ENCODE measurements around the gene KPNA6. TPM values are rescaled to one million over a fixed set of nuclear protein-coding genes. Genes with fewer than 3 reads are reported as not detected.
A peak's percentile ranks its signal among the peaks of the same experiment; 100 is the strongest.
"Not testable (repeated sequence)": the region's sequence is repeated elsewhere in the genome, so short reads cannot be mapped to it uniquely, and the experiment has no call there.

KPNA6 gene
- total RNA-seq, 2 donors from 2014 or later, result 95.4 to 119 TPM

GRCh38 chr1:32142446-32143301, 34.8 kb downstream of the KPNA6 start:
- peaks cover 7% of the 10 kb centered on the region for H3K36me3 Mint-ChIP-seq (ENCODE audit: low read depth)
- H3K4me1 Mint-ChIP-seq, result peaks cover 16% of the 10 kb centered on the region
- Histone ChIP-seq H3K27me3 (ENCODE audit: control insufficient read depth, insufficient read depth, low read length, poor library complexity, severe bottlenecking) (no peaks in the 10 kb centered on the region), H3K27ac (ENCODE audit: low read depth, low read length) (no peak overlapping the region), H3K9me3 (ENCODE audit: control insufficient read depth, low read length) (peaks cover 16% of the 10 kb centered on the region), H3K4me3 (ENCODE audit: low read length) (no peak overlapping the region), H3K9ac (ENCODE audit: extremely low read depth, low read length, poor library complexity, severe bottlenecking) (peak overlapping the region; percentile 13), H3K36me3 (ENCODE audit: control insufficient read depth, insufficient read depth, low read length) (peaks cover 12% of the 10 kb centered on the region), H3K4me1 (ENCODE audit: control insufficient read depth, insufficient read depth, low read length) (no peaks in the 10 kb centered on the region)
- H3K4me3 Mint-ChIP-seq, result no peak overlapping the region
- peak overlapping the region; percentile 58 for H3K27ac Mint-ChIP-seq
- TF ChIP-seq CTCF (conservative IDR thresholded peaks at IDR 0.05), result no peak
- no peaks in the 10 kb centered on the region for H3K27me3 Mint-ChIP-seq (ENCODE audit: insufficient read depth)
- WGBS, 2 experiments (ENCODE audit: insufficient coverage in 1 of 2, insufficient read length in 1 of 2), result 83 to 89% methylated on average over 3 to 6 of the region's 6 CpGs
- peaks cover 8% of the 10 kb centered on the region for H3K9me3 Mint-ChIP-seq
- no peak for DNase-seq

- not testable (repeated sequence) for H3K4me1 ChIP-seq (ENCODE audit: control insufficient read depth, insufficient read depth, low read length); H3K4me3 Mint-ChIP-seq; H3K27ac ChIP-seq (ENCODE audit: low read depth, low read length); H3K27me3 ChIP-seq (ENCODE audit: control insufficient read depth, insufficient read depth, low read length, poor library complexity, severe bottlenecking); H3K27me3 Mint-ChIP-seq (ENCODE audit: insufficient read depth); DNase-seq; H3K4me3 ChIP-seq (ENCODE audit: low read length)
- H3K36me3 ChIP-seq (ENCODE audit: control insufficient read depth, insufficient read depth, low read length), result peaks cover 18% of the 10 kb centered on the region
- H3K9ac ChIP-seq (ENCODE audit: extremely low read depth, low read length, poor library complexity, severe bottlenecking), result peak overlapping the region; percentile 13
- peak overlapping the region; percentile 58 for H3K27ac Mint-ChIP-seq
- H3K9me3 Mint-ChIP-seq, result peaks cover 14% of the 10 kb centered on the region
- H3K36me3 Mint-ChIP-seq (ENCODE audit: low read depth), result peaks cover 13% of the 10 kb centered on the region
- 94% methylated on average over 3 of the region's 4 CpGs; no CpG with 5 or more reads in 1 of the 2 experiments for WGBS, 2 experiments (ENCODE audit: insufficient coverage in 1 of 2, insufficient read length in 1 of 2)
- peaks cover 16% of the 10 kb centered on the region for H3K4me1 Mint-ChIP-seq
- H3K9me3 ChIP-seq (ENCODE audit: control insufficient read depth, low read length), result peaks cover 22% of the 10 kb centered on the region
Observed at GRCh38 chr1:32143302-32143695, 35.4 kb downstream of the KPNA6 start.

GRCh38 chr1:32144033-32144432, 36.2 kb downstream of the KPNA6 start:
- Histone ChIP-seq H3K9ac (ENCODE audit: extremely low read depth, low read length, poor library complexity, severe bottlenecking) (no peak overlapping the region), H3K9me3 (ENCODE audit: control insufficient read depth, low read length) (peaks cover 24% of the 10 kb centered on the region), H3K4me1 (ENCODE audit: control insufficient read depth, insufficient read depth, low read length) (no peaks in the 10 kb centered on the region), H3K27me3 (ENCODE audit: control insufficient read depth, insufficient read depth, low read length, poor library complexity, severe bottlenecking) (no peaks in the 10 kb centered on the region), H3K27ac (ENCODE audit: low read depth, low read length) (no peak overlapping the region), H3K36me3 (ENCODE audit: control insufficient read depth, insufficient read depth, low read length) (peaks cover 20% of the 10 kb centered on the region), H3K4me3 (ENCODE audit: low read length) (no peak overlapping the region)
- Mint-ChIP-seq H3K4me3 (no peak overlapping the region), H3K4me1 (peaks cover 15% of the 10 kb centered on the region), H3K36me3 (ENCODE audit: low read depth) (peaks cover 17% of the 10 kb centered on the region), H3K27me3 (ENCODE audit: insufficient read depth) (no peaks in the 10 kb centered on the region), H3K9me3 (peaks cover 16% of the 10 kb centered on the region), H3K27ac (no peak overlapping the region)
- WGBS, 2 experiments (ENCODE audit: insufficient coverage in 1 of 2, insufficient read length in 1 of 2), result 95% methylated on average over 2 of the region's 3 CpGs; no CpG with 5 or more reads in 1 of the 2 experiments
- no peak for TF ChIP-seq CTCF (conservative IDR thresholded peaks at IDR 0.05)
- no peak for DNase-seq

- H3K27me3 Mint-ChIP-seq (ENCODE audit: insufficient read depth); H3K4me3 ChIP-seq (ENCODE audit: low read length); H3K27me3 ChIP-seq (ENCODE audit: control insufficient read depth, insufficient read depth, low read length, poor library complexity, severe bottlenecking); H3K27ac ChIP-seq (ENCODE audit: low read depth, low read length); H3K9ac ChIP-seq (ENCODE audit: extremely low read depth, low read length, poor library complexity, severe bottlenecking); DNase-seq; H3K4me3 Mint-ChIP-seq; H3K27ac Mint-ChIP-seq; H3K4me1 ChIP-seq (ENCODE audit: control insufficient read depth, insufficient read depth, low read length); H3K4me1 Mint-ChIP-seq: not testable (repeated sequence)
- H3K36me3 ChIP-seq (ENCODE audit: control insufficient read depth, insufficient read depth, low read length), result peaks cover 20% of the 10 kb centered on the region
- 74 to 93% methylated on average over 2 to 5 of the region's 5 CpGs for WGBS, 2 experiments (ENCODE audit: insufficient coverage in 1 of 2, insufficient read length in 1 of 2)
- Mint-ChIP-seq H3K36me3 (ENCODE audit: low read depth) (peaks cover 17% of the 10 kb centered on the region), H3K9me3 (peaks cover 16% of the 10 kb centered on the region)
- H3K9me3 ChIP-seq (ENCODE audit: control insufficient read depth, low read length), result peaks cover 24% of the 10 kb centered on the region
Observed at GRCh38 chr1:32147799-32148198, 39.9 kb downstream of the KPNA6 start.
